GM12878 (cell line): Measurements from ENCODE around the gene SAXO1.

Experiments
- CBX5 ChIP-seq: sonication (generic); IDR thresholded peaks from 2 replicates; pipeline ENCODE4 v1.6.1; 2016; ENCODE audit warnings: low read depth, moderate library complexity, mild to moderate bottlenecking, inconsistent platforms
- TF ChIP-seq, protein P1 (sequence below): IDR thresholded peaks from 2 replicates; pipeline ENCODE4 v1.6.1; 2012; ENCODE audit warnings: low read depth, low read length, improper control_type of control experiment
- TF ChIP-seq, protein P2 (sequence below), 3 experiments: IDR thresholded peaks in 2 of 3; conservative IDR thresholded peaks in 1 of 3; 2 replicates each; pipeline ENCODE4 v1.5.1; 2011; ENCODE audit warnings: low read depth in 3 of 3, low read length in 3 of 3, mild to moderate bottlenecking in 3 of 3, control low read depth in 2 of 3, moderate library complexity in 2 of 3, inconsistent platforms in 1 of 3, mixed read lengths in 1 of 3; ENCODE audit not compliant: control insufficient read depth in 2 of 3, insufficient read depth in 1 of 3; ENCODE audit errors: extremely low read depth in 1 of 3

DNA sequence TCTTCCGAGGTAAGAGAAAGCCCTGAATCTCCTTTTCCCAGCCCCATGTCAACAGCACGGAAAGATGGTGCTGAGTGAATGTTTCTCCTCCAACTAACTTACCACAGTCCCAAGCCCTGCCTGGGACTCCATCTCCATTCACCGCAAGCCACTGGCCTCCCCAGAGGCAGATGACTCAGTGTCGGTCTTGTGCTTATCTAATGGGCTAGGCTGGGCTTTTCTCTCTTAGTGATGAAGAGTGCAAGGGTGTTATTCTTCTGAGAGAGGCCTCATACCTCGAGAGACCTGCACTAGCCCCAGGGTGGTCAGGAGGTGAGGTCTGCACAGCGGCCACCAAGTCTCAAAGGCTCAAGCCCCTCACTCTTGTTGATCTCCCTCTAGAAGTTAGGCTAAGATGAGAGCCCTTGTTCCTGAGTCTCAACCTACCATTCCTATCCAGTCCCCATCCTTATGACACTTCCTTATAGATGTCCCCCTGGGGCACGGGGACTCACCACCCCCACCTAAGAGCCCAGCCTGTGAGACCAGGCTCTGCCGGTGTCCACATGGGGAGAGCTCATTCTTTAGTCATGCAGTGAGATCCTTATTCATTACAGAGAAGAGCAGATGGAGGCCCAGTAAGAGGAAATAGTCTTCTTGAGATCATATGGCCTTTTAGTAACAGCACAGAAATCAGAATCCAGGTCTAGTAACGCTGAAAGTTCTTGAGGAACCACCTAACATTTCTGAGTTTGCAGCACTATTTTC, 127.0 kb downstream of the SAXO1 start:
- TF ChIP-seq, protein P1, sequence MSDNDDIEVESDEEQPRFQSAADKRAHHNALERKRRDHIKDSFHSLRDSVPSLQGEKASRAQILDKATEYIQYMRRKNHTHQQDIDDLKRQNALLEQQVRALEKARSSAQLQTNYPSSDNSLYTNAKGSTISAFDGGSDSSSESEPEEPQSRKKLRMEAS: no peak
- TF ChIP-seq CBX5: no peak
- TF ChIP-seq, protein P2, sequence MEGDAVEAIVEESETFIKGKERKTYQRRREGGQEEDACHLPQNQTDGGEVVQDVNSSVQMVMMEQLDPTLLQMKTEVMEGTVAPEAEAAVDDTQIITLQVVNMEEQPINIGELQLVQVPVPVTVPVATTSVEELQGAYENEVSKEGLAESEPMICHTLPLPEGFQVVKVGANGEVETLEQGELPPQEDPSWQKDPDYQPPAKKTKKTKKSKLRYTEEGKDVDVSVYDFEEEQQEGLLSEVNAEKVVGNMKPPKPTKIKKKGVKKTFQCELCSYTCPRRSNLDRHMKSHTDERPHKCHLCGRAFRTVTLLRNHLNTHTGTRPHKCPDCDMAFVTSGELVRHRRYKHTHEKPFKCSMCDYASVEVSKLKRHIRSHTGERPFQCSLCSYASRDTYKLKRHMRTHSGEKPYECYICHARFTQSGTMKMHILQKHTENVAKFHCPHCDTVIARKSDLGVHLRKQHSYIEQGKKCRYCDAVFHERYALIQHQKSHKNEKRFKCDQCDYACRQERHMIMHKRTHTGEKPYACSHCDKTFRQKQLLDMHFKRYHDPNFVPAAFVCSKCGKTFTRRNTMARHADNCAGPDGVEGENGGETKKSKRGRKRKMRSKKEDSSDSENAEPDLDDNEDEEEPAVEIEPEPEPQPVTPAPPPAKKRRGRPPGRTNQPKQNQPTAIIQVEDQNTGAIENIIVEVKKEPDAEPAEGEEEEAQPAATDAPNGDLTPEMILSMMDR (IDR thresholded peaks at IDR 0.05 in 2 of 3, conservative IDR thresholded peaks at IDR 0.05 in 1 of 3; ENCODE audit: control insufficient read depth in 2 of 3, extremely low read depth in 1 of 3, insufficient read depth in 1 of 3, low read depth in 3 of 3, low read length in 3 of 3): no peak
